ENCODE measurements around the gene NTPCR.

Gene NTPCR

GRCh38 chr1:233010146-233010545, 59.7 kb downstream of the NTPCR start:
- DNase-seq, result peak; percentile 61 to 80 (median 74)

DNA sequence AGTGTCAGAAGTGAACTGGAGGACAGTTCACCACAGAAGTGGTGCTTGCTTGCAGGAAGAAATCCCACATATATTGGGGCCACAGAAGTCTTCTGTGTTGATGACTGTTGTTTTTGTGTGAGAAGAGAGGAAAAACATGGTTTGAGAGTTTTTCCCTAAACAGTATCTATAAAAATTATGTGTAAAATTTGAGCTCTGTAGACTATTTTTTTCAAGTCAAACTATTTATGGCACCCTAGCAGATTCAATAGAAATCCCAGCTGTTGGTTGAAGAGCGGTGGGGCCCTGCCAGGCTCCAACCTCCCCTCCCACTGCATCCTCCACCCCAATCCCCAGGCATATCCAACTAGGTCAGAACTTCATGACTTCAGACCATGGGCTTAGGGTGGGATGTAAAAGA, 61.6 kb downstream of the NTPCR start:
- DNase-seq, result no peak

GRCh38 chr1:233015965-233016364, 65.6 kb downstream of the NTPCR start:
- DNase-seq, result no peak

DNA sequence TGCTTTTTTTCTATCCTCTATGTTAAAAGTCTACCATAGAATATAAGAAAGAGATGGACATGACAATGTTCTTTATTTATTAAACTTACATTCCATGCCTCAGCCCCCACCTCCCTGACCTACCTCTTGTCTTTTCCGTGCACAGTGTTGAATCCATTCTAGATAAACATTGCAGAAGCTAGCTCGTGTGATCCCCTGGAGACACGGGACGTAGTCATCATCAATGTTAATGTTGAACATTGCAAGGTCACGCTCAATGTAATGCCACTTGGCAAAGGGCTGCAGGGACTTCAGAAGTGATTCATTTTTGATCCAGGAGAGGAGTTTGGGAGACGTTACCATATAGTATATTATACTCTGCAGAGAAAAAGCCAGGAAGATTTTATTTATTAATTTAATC, 66.4 kb downstream of the NTPCR start:
- DNase-seq, result no peak

GRCh38 chr1:233019083-233019482, 68.7 kb downstream of the NTPCR start:
- no peak for DNase-seq

DNA sequence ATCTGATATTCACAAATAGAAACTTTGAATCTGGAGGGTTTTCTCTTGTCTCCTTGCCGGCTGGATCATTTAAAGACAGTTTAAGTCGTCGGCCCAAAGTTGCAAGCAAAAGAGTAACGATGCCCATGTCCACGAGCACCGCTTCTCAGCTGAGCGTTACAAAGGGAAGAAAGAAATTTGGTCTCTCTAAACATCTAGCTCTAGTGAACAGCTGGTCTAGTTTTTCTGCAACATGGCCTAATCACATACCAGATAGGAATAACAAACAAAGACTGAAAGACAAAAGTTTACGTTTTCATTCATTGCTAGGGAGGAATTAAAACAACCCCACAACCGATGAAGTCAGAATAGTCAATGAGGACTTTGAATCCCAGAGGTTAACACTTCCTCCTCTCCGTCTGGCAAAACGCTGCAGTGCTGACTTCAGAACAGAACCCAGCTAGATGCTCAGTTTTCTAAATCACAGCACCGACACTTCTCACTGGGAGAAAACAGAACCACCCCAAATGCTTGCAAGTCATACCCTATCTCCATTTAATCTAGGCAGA, 69.4 kb downstream of the NTPCR start:
- DNase-seq, result peak; percentile 17 to 54 (median 50)

DNA sequence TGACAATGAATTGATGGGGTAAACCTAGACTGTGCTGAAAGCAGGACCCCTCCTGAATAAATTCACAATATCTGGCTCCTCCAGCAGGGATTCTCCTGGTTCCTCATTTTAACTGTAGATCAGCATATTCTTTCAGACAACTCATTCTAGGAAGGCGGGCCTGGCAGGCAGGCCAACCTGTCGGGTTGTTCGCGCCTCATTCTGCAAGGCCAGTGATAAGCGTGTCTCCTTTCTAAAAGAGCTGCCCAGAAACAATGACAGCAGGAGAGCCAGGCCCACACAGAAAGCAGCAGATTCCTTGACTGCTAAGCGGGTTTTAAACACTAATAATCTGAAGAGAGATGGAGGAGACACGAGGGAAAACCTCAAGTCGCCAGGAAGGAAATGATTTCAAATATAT, 70.0 kb downstream of the NTPCR start:
- peak; percentile 36 to 50 (median 44) for DNase-seq

DNA sequence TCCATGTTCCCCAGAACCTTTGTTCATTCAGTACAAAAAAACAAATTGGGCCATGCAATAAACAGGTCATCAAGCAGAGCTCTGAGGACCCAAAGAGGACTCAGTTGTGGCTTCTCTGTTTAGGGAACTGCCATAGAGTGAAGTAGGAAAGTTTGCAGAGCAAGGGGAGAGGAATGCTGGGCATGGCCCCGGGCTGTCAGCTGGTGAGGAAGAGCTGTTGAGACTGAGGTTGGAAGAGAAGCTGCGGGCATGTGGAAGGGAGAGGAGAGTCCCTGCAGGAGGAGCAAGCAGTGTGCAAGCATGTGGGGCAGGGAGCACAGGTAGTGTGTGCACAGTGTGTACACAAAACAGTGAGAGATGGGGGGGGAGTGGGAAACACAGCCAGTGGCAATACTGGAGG, 71.8 kb downstream of the NTPCR start:
- DNase-seq, result peak in 2 of 4 experiments; percentile 21 to 22

DNA sequence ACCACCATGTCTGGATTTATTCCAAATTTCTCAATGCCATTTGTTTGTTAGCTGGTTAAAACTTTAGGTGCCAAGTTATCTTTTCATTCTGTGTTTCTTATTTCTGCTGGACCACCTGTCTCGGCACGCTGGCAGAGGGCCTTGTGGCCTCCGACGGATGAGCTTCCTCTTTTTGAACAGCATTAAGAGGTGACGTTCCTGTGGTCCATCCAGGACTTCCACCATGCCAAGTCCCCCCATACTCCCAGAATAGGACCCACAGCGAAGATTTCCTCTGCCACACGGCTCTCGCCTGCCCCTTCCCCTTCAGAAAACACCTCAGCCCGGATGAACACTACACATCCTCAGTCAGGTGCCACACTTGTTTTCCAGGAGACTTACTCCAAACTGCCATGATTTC, 73.8 kb downstream of the NTPCR start:
- no peak for DNase-seq

DNA sequence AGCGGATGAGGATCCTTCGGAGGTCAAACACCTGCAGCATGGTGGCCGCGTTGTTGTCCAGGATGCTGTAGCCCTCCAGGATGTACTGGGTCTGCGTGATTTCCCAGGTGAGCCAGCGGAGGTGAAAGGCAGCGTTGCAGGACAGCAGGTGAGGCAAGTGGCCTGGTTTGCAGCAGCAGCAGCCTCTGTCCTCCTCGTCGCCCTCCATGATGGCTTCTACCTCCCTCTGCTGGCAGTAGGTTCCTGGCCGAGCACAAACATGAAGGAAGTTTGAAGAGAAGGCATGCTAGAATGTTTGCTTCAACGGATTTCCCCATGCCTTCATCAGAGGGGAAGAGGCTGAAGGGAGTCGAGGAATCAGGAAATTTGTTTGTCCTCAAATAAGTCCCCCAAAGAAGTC, 74.7 kb downstream of the NTPCR start:
- peak; percentile 34 to 76 (median 68) for DNase-seq

DNA sequence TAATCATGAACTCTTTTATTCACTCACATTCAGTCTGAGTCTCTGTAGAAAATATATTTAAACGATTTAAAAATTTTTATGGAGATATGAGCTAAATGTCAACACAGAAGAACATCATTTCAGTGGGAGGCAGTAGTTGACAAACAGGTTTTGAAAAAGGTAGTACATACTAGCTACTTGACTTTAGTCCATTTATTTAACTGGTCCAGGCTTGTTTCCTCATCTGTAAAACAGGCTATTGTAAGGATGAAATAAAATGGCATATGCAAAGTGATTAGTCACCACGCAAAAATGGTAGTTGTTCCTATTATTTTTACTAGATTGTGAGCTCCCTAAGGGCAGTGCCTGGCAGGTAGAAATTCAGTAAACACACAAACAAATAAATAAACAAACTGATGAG, 75.2 kb downstream of the NTPCR start:
- DNase-seq, result no peak

DNA sequence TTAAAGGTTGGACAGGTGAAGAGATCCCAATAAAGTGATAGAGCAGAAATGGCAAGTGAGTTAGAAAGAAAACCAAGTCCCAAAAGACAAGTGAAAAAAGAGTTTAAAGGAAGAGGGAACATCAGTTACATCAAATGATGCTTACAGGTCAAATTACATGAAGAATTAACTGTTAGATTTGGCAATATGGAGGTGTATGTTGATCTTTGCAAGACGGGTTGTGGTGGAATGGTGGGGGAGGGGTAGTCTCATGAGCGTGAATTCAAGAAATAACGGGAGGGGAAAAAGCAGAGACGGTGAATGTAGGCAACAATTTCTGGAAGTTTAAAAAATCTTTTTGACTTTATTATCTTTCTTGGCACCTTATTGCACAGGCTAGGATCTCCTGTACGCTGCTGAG, 76.6 kb downstream of the NTPCR start:
- DNase-seq, result no peak

GRCh38 chr1:233031521-233031920, 81.1 kb downstream of the NTPCR start:
- no peak for DNase-seq

- no peak for DNase-seq
Measured at GRCh38 chr1:233032916-233033315, 82.5 kb downstream of the NTPCR start.

DNA sequence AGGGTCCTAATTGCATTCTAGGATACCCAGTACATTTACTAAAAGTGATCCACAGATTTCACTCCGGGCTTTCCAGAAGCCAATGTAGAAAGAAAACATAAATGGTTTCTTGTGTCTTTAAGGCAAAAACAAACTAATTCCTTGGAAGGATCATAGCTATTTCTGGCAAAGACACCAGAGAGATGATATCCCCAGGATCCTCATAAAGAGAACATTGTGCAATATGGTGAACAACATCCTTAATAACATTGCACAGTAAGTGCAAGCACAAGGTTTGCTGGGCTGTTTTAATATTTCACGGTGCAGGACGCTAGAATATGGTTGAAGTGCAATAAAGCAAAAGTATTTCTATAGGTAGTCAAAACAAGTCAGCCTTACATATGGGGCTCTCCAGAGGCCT, 83.0 kb downstream of the NTPCR start:
- peak in 2 of 4 experiments; percentile 10 to 14 for DNase-seq

Measured in suppressor macrophage (primary cell).